ENCODE results near the gene DIPK1C. TPM values are rescaled to one million over a fixed set of nuclear protein-coding genes. Genes with fewer than 3 reads are reported as not detected.

DIPK1C gene
- total RNA-seq, 2 experiments from 2014 or later, result not detected

GRCh38 chr18:74454279-74454751 is 2.8 kb downstream of the DIPK1C start:
- no peak overlapping the region for H3K4me3 Mint-ChIP-seq
- CTCF ChIA-PET, result interaction anchor here (2.0 kb wide), 1 partner anchor 39 kb away, joined by 6 read pairs; no protein-coding TSS in a partner anchor
- POLR2A ChIA-PET, result no interaction called here

GRCh38 chr18:74453642-74454198 is 3.4 kb downstream of the DIPK1C start:
- H3K27me3 Mint-ChIP-seq, result peaks cover 26% of the 10 kb centered on the region

More at GRCh38 chr18:74454279-74454751, 2.8 kb downstream of the DIPK1C start:
- intact Hi-C loops (cut with micrococcal nuclease), result no loop called here
- Mint-ChIP-seq H3K27ac (no peak overlapping the region), H3K9me3 (no peaks in the 10 kb centered on the region), H3K36me3 (ENCODE audit: low read depth) (no peaks in the 10 kb centered on the region), H3K4me1 (ENCODE audit: low read depth) (peaks cover 2% of the 10 kb centered on the region), H3K27me3 (peaks cover 28% of the 10 kb centered on the region)
- ATAC-seq (no peak), DNase-seq (no peak)
- no peak for TF ChIP-seq CTCF (IDR thresholded peaks at IDR 0.05)

GRCh38 chr18:74453016-74453566 is 4.0 kb downstream of the DIPK1C start:
- Mint-ChIP-seq H3K4me1 (ENCODE audit: low read depth) (peaks cover 2% of the 10 kb centered on the region), H3K27ac (no peak overlapping the region), H3K27me3 (peaks cover 22% of the 10 kb centered on the region), H3K4me3 (no peak overlapping the region), H3K9me3 (no peaks in the 10 kb centered on the region), H3K36me3 (ENCODE audit: low read depth) (no peaks in the 10 kb centered on the region)
- ChIA-PET POLR2A (no interaction called here), CTCF (interaction anchor here (1.4 to 2.0 kb wide), 2 partner anchors 41 to 111 kb away, joined by 3 to 6 read pairs; no protein-coding TSS in a partner anchor)
- ATAC-seq (no peak), DNase-seq (no peak)
- intact Hi-C loops (cut with micrococcal nuclease), result no loop called here
- no peak for TF ChIP-seq CTCF (IDR thresholded peaks at IDR 0.05)

More at GRCh38 chr18:74453642-74454198, 3.4 kb downstream of the DIPK1C start:
- Mint-ChIP-seq H3K4me3 (no peak overlapping the region), H3K4me1 (ENCODE audit: low read depth) (peaks cover 2% of the 10 kb centered on the region), H3K36me3 (ENCODE audit: low read depth) (no peaks in the 10 kb centered on the region), H3K9me3 (no peaks in the 10 kb centered on the region), H3K27ac (no peak overlapping the region)
- ATAC-seq, result no peak
- no peak for TF ChIP-seq CTCF (IDR thresholded peaks at IDR 0.05)
- intact Hi-C loops (cut with micrococcal nuclease), result no loop called here
- POLR2A ChIA-PET, result no interaction called here
- CTCF ChIA-PET, result interaction anchor here (1.4 to 2.0 kb wide), 2 partner anchors 40 to 111 kb away, joined by 3 to 6 read pairs; no protein-coding TSS in a partner anchor
- no peak for DNase-seq

GRCh38 chr18:74451148-74451547 is 6.0 kb downstream of the DIPK1C start:
- ChIA-PET POLR2A (no interaction called here), CTCF (interaction anchor here (0.9 to 1.4 kb wide), 2 partner anchors 9 to 12 kb away, joined by 3 read pairs; no protein-coding TSS in a partner anchor)
- Mint-ChIP-seq H3K36me3 (ENCODE audit: low read depth) (no peaks in the 10 kb centered on the region), H3K4me1 (ENCODE audit: low read depth) (no peaks in the 10 kb centered on the region), H3K9me3 (no peaks in the 10 kb centered on the region), H3K4me3 (no peak overlapping the region), H3K27me3 (peaks cover 12% of the 10 kb centered on the region), H3K27ac (no peak overlapping the region)
- ATAC-seq (no peak), DNase-seq (no peak)
- TF ChIP-seq CTCF (IDR thresholded peaks at IDR 0.05), result no peak
- intact Hi-C loops (cut with micrococcal nuclease), result no loop called here

- POLR2A ChIA-PET, result no interaction called here
- Mint-ChIP-seq H3K27me3 (peaks cover 7% of the 10 kb centered on the region), H3K9me3 (no peaks in the 10 kb centered on the region), H3K4me1 (ENCODE audit: low read depth) (no peaks in the 10 kb centered on the region), H3K27ac (no peak overlapping the region), H3K36me3 (ENCODE audit: low read depth) (no peaks in the 10 kb centered on the region), H3K4me3 (no peak overlapping the region)
- TF ChIP-seq CTCF (IDR thresholded peaks at IDR 0.05), result no peak
- CTCF ChIA-PET, result interaction anchor here (1.4 kb wide), 1 partner anchor 9 kb away, joined by 3 read pairs; no protein-coding TSS in a partner anchor
- DNase-seq (no peak), ATAC-seq (no peak)
- intact Hi-C loops (cut with micrococcal nuclease), result no loop called here
Measured at GRCh38 chr18:74450626-74451025, 6.5 kb downstream of the DIPK1C start.

All from activated CD8-positive, alpha-beta T cell treated with anti-CD3 and anti-CD28 coated beads for 36 hours (primary cell).